ENCODE data around the gene TXNRD2.
"Not testable (repeated sequence)": the region's sequence is repeated elsewhere in the genome, so short reads cannot be mapped to it uniquely, and the experiment has no call there.

Gene TXNRD2

DNA sequence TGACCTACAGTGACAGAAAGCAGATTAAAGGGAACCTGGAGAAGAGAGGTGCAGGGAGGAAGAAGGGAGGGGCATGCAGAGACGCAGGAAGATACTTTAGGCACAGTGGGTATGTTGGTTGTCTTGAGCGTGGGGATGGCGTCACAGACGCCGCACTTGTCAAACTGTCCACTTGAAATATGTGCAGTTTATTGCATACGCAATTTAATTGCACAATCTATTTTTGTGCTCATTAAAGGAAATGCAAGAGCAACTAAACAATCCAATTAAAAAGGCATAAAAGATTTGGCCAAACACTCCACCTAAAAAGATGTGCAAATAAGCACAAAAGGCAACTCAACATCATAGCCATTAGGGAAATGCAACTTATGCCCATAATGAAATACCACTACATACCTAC is 103.7 kb downstream of the TXNRD2 start:
- H3K36me3 Mint-ChIP-seq (ENCODE audit: insufficient read depth): no peaks in the 10 kb centered on the region
- H3K27me3 Mint-ChIP-seq: no peaks in the 10 kb centered on the region
- ATAC-seq (replicated peaks): no peak
- H3K4me1 Mint-ChIP-seq (ENCODE audit: low read depth in 2 of 2): peaks cover 0 to 3% of the 10 kb centered on the region in 2 donors
- no peak for DNase-seq
- H3K9me3 Mint-ChIP-seq: no peaks in the 10 kb centered on the region
- H3K4me3 Mint-ChIP-seq: no peak overlapping the region
- no peak overlapping the region for H3K27ac Mint-ChIP-seq

DNA sequence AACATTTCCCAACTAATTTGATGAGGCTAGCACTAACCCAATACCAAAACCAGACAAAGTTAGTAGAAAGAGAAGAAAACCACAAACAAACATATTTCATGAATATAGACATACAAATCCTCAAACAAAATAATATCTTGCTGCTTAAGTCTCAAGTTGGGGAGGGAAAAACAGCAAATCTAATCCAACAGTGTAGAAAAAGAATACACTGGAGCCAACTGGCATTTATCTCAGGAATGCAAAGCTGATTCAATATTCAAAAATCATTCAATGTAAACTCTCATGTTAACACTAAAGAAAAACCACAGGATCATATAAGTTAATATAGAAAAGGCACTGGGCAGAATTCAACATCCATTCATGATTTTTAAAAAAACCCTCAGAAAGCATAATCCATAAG is 105.1 kb downstream of the TXNRD2 start:
- no peak overlapping the region for H3K4me3 Mint-ChIP-seq
- no peak for DNase-seq
- H3K36me3 Mint-ChIP-seq (ENCODE audit: insufficient read depth): no peaks in the 10 kb centered on the region
- no peaks in the 10 kb centered on the region for H3K9me3 Mint-ChIP-seq
- H3K27ac Mint-ChIP-seq: peak overlapping the region; percentile 22 to 30
- H3K27me3 Mint-ChIP-seq: no peaks in the 10 kb centered on the region
- H3K4me1 Mint-ChIP-seq (ENCODE audit: low read depth in 2 of 2): no peaks in the 10 kb centered on the region
- no peak for ATAC-seq (replicated peaks)

DNA sequence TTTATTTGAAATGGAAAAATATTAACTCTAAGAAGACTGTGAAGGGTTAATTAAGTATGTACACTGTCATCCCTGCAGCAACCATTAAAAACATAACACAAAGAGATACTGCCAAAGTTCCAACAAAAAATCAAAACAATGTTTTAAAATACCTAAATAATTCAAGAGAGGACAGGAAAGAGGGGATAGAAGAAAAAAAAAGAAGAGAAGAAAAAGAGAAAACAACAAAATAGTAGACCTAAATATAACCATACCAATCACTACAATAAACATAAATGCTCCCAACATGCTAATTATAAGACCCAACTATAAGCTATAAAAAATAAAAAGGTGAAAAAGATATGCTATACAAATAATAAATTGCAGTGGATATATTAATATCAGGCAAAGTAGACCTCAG is 107.0 kb downstream of the TXNRD2 start:
- DNase-seq (no peak), ATAC-seq (replicated peaks) (no peak)
- Mint-ChIP-seq H3K9me3 (no peaks in the 10 kb centered on the region), H3K36me3 (ENCODE audit: insufficient read depth) (no peaks in the 10 kb centered on the region), H3K4me3 (no peak overlapping the region), H3K4me1 (ENCODE audit: low read depth in 2 of 2) (no peaks in the 10 kb centered on the region), H3K27ac (no peak overlapping the region), H3K27me3 (no peaks in the 10 kb centered on the region)

DNA sequence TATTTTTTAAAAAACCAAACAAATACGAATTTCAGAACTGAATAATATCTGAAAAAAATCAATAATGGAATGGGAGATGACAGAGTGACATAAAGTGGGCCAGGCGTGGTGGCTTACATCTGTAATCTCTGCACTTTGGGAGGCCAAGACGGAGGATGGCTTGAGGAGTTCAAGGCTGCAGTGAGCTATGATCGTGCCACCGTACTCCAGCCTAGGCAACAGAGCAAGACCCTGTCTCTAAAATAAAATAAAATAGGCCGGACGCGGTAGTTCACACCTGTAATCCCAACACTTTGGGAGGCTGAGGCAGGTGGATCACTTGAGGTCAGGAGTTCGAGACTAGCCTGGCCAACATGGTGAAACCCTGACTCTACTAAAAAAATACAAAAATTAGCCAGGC is 108.3 kb downstream of the TXNRD2 start:
- not testable (repeated sequence) for H3K4me3 Mint-ChIP-seq; ATAC-seq (replicated peaks); H3K4me1 Mint-ChIP-seq (ENCODE audit: low read depth in 2 of 2); DNase-seq; H3K9me3 Mint-ChIP-seq; H3K27me3 Mint-ChIP-seq; H3K36me3 Mint-ChIP-seq (ENCODE audit: insufficient read depth); H3K27ac Mint-ChIP-seq

DNA sequence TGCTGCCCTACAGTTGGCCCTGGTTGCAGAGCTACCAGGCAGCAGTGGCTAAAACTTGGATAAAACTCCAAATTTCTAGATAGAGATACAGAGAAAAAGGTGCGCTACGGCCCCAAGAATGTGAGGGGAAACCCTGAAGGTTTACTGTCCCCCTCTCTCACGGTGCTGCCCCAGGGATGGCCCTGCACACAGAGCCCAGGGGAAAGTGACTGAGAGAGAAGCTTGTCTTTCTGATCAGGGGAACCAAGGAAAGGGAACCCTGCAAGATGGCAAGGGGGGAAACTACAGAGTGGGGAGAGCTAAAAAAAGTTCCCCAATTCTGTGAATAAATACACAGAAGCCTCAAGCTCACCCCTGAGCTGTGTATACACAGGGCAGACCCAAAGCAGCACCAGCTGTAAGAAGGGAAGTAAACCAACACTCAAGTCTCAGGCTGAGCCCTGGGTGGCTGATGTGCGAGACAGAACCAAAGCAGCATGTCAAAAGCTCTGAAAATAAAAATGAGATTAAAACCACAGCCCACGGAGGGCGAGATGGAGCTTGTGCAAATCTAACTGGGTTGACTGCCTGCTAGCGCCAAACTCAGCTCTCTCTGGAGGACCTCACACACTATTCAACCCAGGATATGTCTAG is 109.0 kb downstream of the TXNRD2 start:
- Mint-ChIP-seq H3K4me1 (ENCODE audit: low read depth in 2 of 2) (no peaks in the 10 kb centered on the region), H3K27me3 (no peaks in the 10 kb centered on the region), H3K36me3 (ENCODE audit: insufficient read depth) (no peaks in the 10 kb centered on the region), H3K27ac (peak overlapping the region in 1 of 2 donors; percentile 46), H3K9me3 (no peaks in the 10 kb centered on the region), H3K4me3 (no peak overlapping the region)
- DNase-seq: no peak
- ATAC-seq (replicated peaks): no peak

DNA sequence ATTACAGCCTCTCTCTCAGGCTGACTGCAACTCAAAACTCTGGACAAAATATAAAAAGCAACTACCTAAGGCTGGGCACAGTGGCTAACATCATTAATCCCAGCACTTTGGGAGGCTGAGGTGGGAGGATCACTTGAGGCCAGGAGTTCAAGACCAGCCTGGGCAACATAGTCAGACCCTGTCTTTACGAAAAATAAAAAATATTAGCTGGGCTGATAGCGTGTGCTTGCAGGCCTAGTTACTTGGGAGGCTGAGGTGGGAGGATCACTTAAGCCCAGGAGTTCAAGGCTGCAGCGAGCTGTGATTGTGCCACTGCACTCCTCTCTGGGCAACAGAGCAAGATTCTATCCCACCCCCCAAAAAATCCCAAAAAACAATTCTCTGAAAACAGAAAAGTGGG is 109.6 kb downstream of the TXNRD2 start:
- not testable (repeated sequence) for H3K36me3 Mint-ChIP-seq (ENCODE audit: insufficient read depth); H3K4me1 Mint-ChIP-seq (ENCODE audit: low read depth in 2 of 2); H3K27me3 Mint-ChIP-seq; H3K27ac Mint-ChIP-seq; H3K4me3 Mint-ChIP-seq; ATAC-seq (replicated peaks); DNase-seq; H3K9me3 Mint-ChIP-seq

DNA sequence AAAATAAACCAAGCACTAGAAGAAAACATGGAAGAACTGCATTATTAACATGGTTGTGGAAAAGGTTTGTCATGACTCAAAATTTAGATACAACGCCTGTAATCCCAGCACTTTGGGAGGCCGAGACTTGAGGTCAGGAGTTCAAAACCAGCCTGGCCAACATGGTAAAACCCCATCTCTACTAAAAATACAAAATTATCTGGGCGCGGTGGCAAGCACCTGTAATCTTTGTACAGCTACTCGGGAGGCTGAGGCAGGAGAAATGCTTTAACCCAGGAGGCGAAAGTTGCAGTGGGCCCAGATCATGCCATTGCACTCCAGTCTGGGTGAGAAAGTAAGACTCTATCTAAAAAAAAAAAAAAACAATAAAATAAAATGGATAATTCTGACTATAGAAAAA is 110.6 kb downstream of the TXNRD2 start:
- Mint-ChIP-seq H3K27ac (no peak overlapping the region), H3K4me3 (no peak overlapping the region), H3K4me1 (ENCODE audit: low read depth in 2 of 2) (peaks cover 0 to 4% of the 10 kb centered on the region in 2 donors), H3K27me3 (no peaks in the 10 kb centered on the region), H3K9me3 (no peaks in the 10 kb centered on the region), H3K36me3 (ENCODE audit: insufficient read depth) (no peaks in the 10 kb centered on the region)
- no peak for ATAC-seq (replicated peaks)
- no peak for DNase-seq

DNA sequence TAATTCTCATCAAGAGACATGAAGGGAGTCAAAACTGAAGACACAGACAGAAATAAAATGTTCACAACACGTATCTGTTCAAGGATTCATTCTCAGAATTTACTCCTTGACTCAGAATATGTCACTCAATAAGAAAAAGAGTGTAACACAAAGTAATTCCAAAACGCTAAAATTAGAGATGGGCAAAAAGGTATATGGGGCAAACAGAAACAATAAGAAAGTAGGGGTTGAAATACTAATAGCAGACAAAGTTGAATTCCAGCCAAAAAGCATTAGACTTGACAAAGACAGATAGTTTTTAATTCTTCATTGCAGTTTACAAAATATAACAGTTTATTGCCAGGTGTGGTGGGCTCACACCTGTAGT is 113.6 kb downstream of the TXNRD2 start:
- ATAC-seq (replicated peaks) (no peak), DNase-seq (no peak)
- Mint-ChIP-seq H3K4me3 (no peak overlapping the region), H3K27ac (no peak overlapping the region), H3K36me3 (ENCODE audit: insufficient read depth) (no peaks in the 10 kb centered on the region), H3K4me1 (ENCODE audit: low read depth in 2 of 2) (peaks cover 4 to 8% of the 10 kb centered on the region in 2 donors), H3K27me3 (no peaks in the 10 kb centered on the region), H3K9me3 (no peaks in the 10 kb centered on the region)

DNA sequence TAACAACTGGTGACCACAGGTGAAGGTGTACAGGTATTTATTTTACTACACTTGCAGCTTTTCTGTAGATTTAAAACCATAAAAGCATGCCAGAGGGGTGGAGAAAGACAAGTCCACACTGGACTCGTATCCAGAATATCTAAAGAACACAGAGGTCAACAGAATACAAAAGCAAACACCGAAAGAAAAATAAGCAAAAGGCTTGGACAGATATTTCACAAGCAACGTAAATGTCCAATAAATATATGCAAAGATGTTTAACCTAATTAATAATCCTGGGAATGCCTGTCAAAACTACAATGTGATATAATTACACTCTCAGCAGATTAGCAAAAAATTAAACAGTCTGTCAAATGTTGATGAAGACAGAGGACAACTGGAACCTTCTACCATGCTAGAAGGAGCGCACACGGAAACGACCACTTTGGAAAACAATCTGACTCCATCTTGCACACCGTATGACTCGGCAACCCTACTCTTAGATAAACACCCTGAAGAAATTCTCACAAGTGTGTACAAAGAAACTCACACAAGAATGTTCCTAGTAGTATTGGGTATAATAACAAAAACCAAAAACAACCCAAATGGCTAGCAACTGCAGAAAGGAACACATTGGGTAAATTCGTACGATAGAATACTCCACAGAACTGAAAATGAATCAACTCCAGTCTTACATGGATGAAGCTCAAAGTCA is 114.1 kb downstream of the TXNRD2 start:
- H3K4me1 Mint-ChIP-seq (ENCODE audit: low read depth in 2 of 2): peaks cover 4 to 8% of the 10 kb centered on the region in 2 donors
- H3K9me3 Mint-ChIP-seq: no peaks in the 10 kb centered on the region
- H3K27me3 Mint-ChIP-seq: no peaks in the 10 kb centered on the region
- DNase-seq: no peak
- ATAC-seq (replicated peaks): no peak
- no peaks in the 10 kb centered on the region for H3K36me3 Mint-ChIP-seq (ENCODE audit: insufficient read depth)
- H3K4me3 Mint-ChIP-seq: no peak overlapping the region
- no peak overlapping the region for H3K27ac Mint-ChIP-seq

DNA sequence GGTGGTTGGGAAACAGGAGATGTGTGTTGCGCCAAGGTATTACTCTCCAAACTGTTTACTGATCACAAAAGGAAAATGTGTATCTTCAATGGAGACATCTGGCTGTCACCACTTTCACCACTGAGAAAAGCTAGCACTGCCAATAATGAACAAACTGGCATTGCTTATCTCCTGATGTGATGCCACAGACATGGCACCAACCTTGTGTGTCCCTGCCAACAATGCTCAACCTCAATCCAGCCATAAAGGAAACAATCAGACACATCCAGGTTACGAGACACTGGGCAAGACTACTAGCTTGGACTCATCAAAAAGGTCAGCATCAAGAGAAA is 115.0 kb downstream of the TXNRD2 start:
- no peak for ATAC-seq (replicated peaks)
- Mint-ChIP-seq H3K4me3 (no peak overlapping the region), H3K27me3 (no peaks in the 10 kb centered on the region), H3K36me3 (ENCODE audit: insufficient read depth) (no peaks in the 10 kb centered on the region), H3K9me3 (no peaks in the 10 kb centered on the region), H3K4me1 (ENCODE audit: low read depth in 2 of 2) (peaks cover 4 to 8% of the 10 kb centered on the region in 2 donors), H3K27ac (no peak overlapping the region)
- DNase-seq: no peak

DNA sequence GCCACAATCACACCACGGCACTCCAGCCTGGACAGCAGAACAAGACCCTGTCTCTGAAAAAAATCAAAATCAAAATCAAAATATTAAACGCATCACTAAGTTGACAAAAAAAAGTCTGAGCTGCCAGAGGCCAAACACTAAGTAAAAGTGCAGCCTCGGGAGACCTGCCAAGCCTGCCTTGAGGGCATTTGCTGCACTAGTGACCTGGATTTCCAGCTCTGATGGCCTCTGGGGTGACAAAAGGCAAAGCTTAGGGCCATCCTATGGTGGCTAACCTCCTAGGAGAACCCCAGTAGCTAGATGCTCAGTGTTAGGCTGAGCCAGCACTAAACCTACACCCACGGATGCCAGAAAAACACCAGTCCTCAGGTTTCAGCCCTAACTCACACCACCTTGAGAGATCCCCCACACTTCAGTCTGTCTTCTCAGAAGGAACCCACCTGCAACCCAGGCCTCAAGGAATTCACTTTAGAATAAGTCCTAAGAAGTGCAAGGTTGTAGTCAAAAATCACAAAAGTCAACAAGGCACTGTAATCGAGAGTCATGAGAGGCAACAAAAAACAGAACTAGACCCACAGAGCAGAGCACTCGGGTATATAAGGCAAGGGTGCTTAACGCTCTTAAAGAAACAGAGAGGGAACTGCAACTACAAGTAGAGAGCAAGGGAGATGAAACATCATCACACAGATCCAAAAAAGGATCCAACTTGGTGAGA is 115.6 kb downstream of the TXNRD2 start:
- Mint-ChIP-seq H3K9me3 (no peaks in the 10 kb centered on the region), H3K27ac (no peak overlapping the region), H3K36me3 (ENCODE audit: insufficient read depth) (no peaks in the 10 kb centered on the region), H3K4me1 (ENCODE audit: low read depth in 2 of 2) (peaks cover 4 to 8% of the 10 kb centered on the region in 2 donors), H3K27me3 (no peaks in the 10 kb centered on the region), H3K4me3 (no peak overlapping the region)
- DNase-seq (no peak), ATAC-seq (replicated peaks) (no peak)

All from effector memory CD8-positive, alpha-beta T cell (primary cell).